IPS DF 4.7 (cell line): Measurements from ENCODE around the gene MCM9.
"Not testable (repeated sequence)": the region's sequence is repeated elsewhere in the genome, so short reads cannot be mapped to it uniquely, and the experiment has no call there.

Experiments used
- DNase-seq: peaks from one replicate; pipeline ENCODE4 v3.0.0-alpha.2; 2013; ENCODE audit warnings: low spot score; ENCODE audit errors: extremely low read depth

MCM9 gene

GRCh38 chr6:118770835-118771234 is 164.1 kb downstream of the MCM9 start:
- no peak for DNase-seq

- no peak for DNase-seq
These were observed 164.7 kb downstream of the MCM9 start for GRCh38 chr6:118770112-118770788.

- DNase-seq, result no peak
These were observed 166.0 kb downstream of the MCM9 start for GRCh38 chr6:118768904-118769325.

GRCh38 chr6:118768441-118768840 is 166.5 kb downstream of the MCM9 start:
- DNase-seq, result no peak

GRCh38 chr6:118765316-118765715 is 169.6 kb downstream of the MCM9 start:
- DNase-seq, result not testable (repeated sequence)

GRCh38 chr6:118764766-118765165 is 170.2 kb downstream of the MCM9 start:
- DNase-seq, result no peak
